K562 (cell line): Measurements from ENCODE around the gene ZNF669. TPM values are rescaled to one million over a fixed set of nuclear protein-coding genes. Genes with fewer than 3 reads are reported as not detected.
A peak's percentile ranks its signal among the peaks of the same experiment; 100 is the strongest.

Experiments used
- ARHGAP35 ChIP-seq: fragments of 450-650 bp; IDR thresholded peaks from 2 replicates; pipeline ENCODE4 v1.6.1; 2018; ENCODE audit not compliant: partially characterized antibody
- CBFB ChIP-seq: sonication (generic); formaldehyde crosslinking; IDR thresholded peaks from 2 replicates; pipeline ENCODE4 v1.4.0; 2020; ENCODE audit warnings: mild to moderate bottlenecking, missing genetic modification reagents
- CC2D1A ChIP-seq: fragments of 450-650 bp; IDR thresholded peaks from 2 replicates; pipeline ENCODE4 v1.6.1; 2017; ENCODE audit warnings: mild to moderate bottlenecking
- E2F3 ChIP-seq: fragments of 250-450 bp; sonication (Bioruptor Pico); IDR thresholded peaks from 2 replicates; pipeline ENCODE4 v1.4.0; 2020; ENCODE audit warnings: mild to moderate bottlenecking
- ELF2 ChIP-seq: fragments of 250-450 bp; sonication (Bioruptor Pico); IDR thresholded peaks from 2 replicates; pipeline ENCODE4 v1.5.0; 2021; ENCODE audit warnings: mild to moderate bottlenecking
- FOXP1 ChIP-seq: sonication (generic); formaldehyde crosslinking; IDR thresholded peaks from 2 replicates; pipeline ENCODE4 v1.8.0; 2022; ENCODE audit warnings: mild to moderate bottlenecking, missing genetic modification reagents
- JUND ChIP-seq, 2 experiments: IDR thresholded peaks; 2 replicates in 1 of 2; 3 replicates in 1 of 2; pipeline ENCODE4 v1.6.1; 2011; ENCODE audit warnings: borderline replicate concordance in 2 of 2, low read depth in 2 of 2, low read length in 2 of 2, improper control_type of control experiment in 1 of 2, missing biosample characterization in 1 of 2, missing genetic modification characterization in 1 of 2, missing genetic modification reagents in 1 of 2
- PATZ1 ChIP-seq: fragments of 250-450 bp; sonication (Bioruptor Pico); IDR thresholded peaks from 2 replicates; pipeline ENCODE4 v1.5.0; 2020; ENCODE audit warnings: mild to moderate bottlenecking, borderline replicate concordance
- PHB2 ChIP-seq: fragments of 450-650 bp; IDR thresholded peaks from 2 replicates; pipeline ENCODE4 v1.6.1; 2017; ENCODE audit warnings: low read depth
- SIN3A ChIP-seq, 2 experiments: fragments of 150-350 bp in 1 of 2; IDR thresholded peaks; 2 replicates each; pipeline ENCODE4 v1.6.1; 2011 to 2016; ENCODE audit warnings: borderline replicate concordance in 2 of 2, low read depth in 2 of 2, low read length in 2 of 2, mild to moderate bottlenecking in 2 of 2, moderate library complexity in 2 of 2; ENCODE audit not compliant: control insufficient read depth in 1 of 2
- ZBTB2 ChIP-seq: fragments of 450-650 bp; IDR thresholded peaks from 2 replicates; pipeline ENCODE4 v1.6.1; 2016; ENCODE audit warnings: antibody characterized with exemption
- ZNF146 ChIP-seq: IDR thresholded peaks from one replicate; pipeline ENCODE4 v1.6.1; 2018; ENCODE audit warnings: missing compliant biosample characterization; ENCODE audit not compliant: unreplicated experiment
- ZNF384 ChIP-seq: IDR thresholded peaks from 2 replicates; pipeline ENCODE4 v1.6.1; 2012; ENCODE audit warnings: low read depth, low read length, improper control_type of control experiment
- ZNF408 ChIP-seq: fragments of 250-450 bp; sonication (Bioruptor Pico); IDR thresholded peaks from 2 replicates; pipeline ENCODE4 v1.4.0; 2020; ENCODE audit warnings: low read depth, mild to moderate bottlenecking, moderate library complexity
- ZNF431 ChIP-seq: sonication (generic); formaldehyde crosslinking; IDR thresholded peaks from 2 replicates; pipeline ENCODE4 v1.8.0; 2022; ENCODE audit warnings: mild to moderate bottlenecking, missing genetic modification reagents
- ZNF699 ChIP-seq: fragments of 250-450 bp; sonication (Bioruptor Pico); IDR thresholded peaks from 2 replicates; pipeline ENCODE4 v1.8.0; 2021; ENCODE audit warnings: mild to moderate bottlenecking, moderate library complexity; ENCODE audit not compliant: insufficient replicate concordance
- ZNF764 ChIP-seq: fragments of 250-450 bp; sonication (Bioruptor Pico); IDR thresholded peaks from 2 replicates; pipeline ENCODE4 v1.4.0; 2020; ENCODE audit warnings: low read depth, mild to moderate bottlenecking, moderate library complexity
- polyA plus RNA-seq, 8 experiments: library from polyadenylated mRNA; depleted of rRNA in 4 of 8; stranded (reverse) in 5 of 8; unstranded in 3 of 8; fragments of >200 nt; fragmentation: Nextera tagmentation in 2 of 8; fragmentation: Illumina TruSeq in 1 of 8; extraction: Ambion mirVana in 2 of 8; extraction: Trizol in 1 of 8; gene quantifications; 2 replicates each; pipeline versions ENCODE4 v1.2.1 to v1.2.3, GENCODE V29; 2011 to 2014; ENCODE audit warnings: inconsistent platforms in 1 of 8, missing spikeins in 1 of 8
- total RNA-seq, 7 experiments: library from RNA; depleted of rRNA in 6 of 7; stranded (reverse); fragments of >200 nt in 6 of 7; fragmentation: Illumina TruSeq in 2 of 7; extraction: Trizol in 2 of 7; gene quantifications; 2 replicates each; pipeline versions ENCODE4 v1.2.1 to v1.2.3, GENCODE V29; 2011 to 2021; ENCODE audit warnings: low replicate concordance in 1 of 7
- TF ChIP-seq, protein P1 (sequence below): fragments of 450-650 bp; IDR thresholded peaks from 2 replicates; pipeline ENCODE4 v1.6.1; 2016; ENCODE audit warnings: missing biosample characterization, missing genetic modification characterization
- TF ChIP-seq, protein P2 (sequence below): IDR thresholded peaks from 2 replicates; pipeline ENCODE4 v1.6.1; 2011; ENCODE audit not compliant: insufficient read length; ENCODE audit errors: extremely low read depth

The ZNF669 gene
- total and polyA plus RNA-seq, 9 of the 15 experiments (the other 6 are each of a cell fraction or from before 2014, with no cell fraction given), result 5.3 to 18.3 (median 10.2) TPM

DNA sequence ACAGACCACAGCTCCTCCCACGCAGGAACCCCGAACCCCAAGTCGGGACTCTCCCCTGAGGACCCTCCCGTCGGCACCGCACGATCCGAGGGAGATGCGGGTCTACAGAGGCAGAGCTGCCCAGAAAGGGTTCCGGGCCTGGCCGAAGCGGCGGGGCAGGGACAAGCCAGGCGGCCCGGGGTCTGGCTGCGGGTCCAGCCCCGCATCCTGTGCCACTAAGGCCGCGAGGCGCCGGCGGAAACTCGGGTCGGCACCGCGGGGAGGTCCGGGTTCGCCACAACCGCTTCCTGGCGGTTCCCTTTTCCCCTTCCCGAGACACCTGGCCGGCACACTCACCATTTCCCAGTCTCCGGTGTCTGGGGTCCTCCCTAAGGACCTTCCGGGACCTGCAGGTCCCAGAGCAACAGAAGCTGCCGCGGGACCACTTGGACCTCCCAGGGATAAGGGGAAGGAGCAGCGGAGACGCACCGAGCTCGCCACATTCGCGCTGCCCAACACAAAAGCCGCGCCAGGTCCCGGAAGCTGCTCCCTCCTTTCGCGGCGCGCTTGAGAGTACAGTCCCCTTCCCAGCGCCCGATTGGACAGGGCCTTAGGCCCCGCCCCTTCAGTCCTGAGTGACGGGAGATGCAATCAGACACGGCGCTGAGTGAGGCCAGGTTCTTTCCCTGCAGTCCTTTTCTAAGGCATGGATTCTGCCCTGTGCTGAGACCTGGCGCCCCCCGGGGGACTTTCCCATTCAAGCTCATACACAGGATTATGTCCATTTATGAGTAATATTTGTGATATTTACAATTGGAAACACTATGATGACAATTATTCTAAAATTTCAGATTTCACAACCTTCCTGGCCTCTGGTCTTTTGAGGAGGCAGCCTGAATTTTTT is 25.7 kb downstream of the ZNF669 start, which contains the start of gene ZNF670 (continued):
- TF ChIP-seq ZNF764 (CRISPR knock-in tag), result no peak
- peak; percentile 28; the same call in 1 of the 2 replicates for TF ChIP-seq JUND (IDR thresholded peaks at IDR 0.05; ENCODE audit: borderline replicate concordance, low read depth, low read length)
- TF ChIP-seq JUND (tag; IDR thresholded peaks at IDR 0.05; ENCODE audit: borderline replicate concordance, low read depth, low read length), result no peak; the same call in 2 of the 3 replicates
- TF ChIP-seq SIN3A (IDR thresholded peaks at IDR 0.05; ENCODE audit: borderline replicate concordance in 2 of 2, control insufficient read depth in 1 of 2, low read depth in 2 of 2, low read length in 2 of 2), result peak; percentile 76 to 84; a peak in 2 of 4 replicates
- no peak for TF ChIP-seq ZNF408 (CRISPR knock-in tag)
- 0 out of 2 replicates have a peak, but pooled peaks have one; percentile 48 for TF ChIP-seq E2F3 (CRISPR knock-in tag)
- TF ChIP-seq PHB2, result no peak
- TF ChIP-seq CBFB (CRISPR knock-in tag), result no peak
- no peak; the same call in 1 of the 2 replicates for TF ChIP-seq CC2D1A
- TF ChIP-seq ZBTB2, result 0 out of 2 replicates have a peak, but pooled peaks have one; percentile 15
- TF ChIP-seq, protein P1, sequence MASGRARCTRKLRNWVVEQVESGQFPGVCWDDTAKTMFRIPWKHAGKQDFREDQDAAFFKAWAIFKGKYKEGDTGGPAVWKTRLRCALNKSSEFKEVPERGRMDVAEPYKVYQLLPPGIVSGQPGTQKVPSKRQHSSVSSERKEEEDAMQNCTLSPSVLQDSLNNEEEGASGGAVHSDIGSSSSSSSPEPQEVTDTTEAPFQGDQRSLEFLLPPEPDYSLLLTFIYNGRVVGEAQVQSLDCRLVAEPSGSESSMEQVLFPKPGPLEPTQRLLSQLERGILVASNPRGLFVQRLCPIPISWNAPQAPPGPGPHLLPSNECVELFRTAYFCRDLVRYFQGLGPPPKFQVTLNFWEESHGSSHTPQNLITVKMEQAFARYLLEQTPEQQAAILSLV (tag), result no peak
- peak; percentile 20; the same call in 1 of the 2 replicates for TF ChIP-seq ZNF431 (CRISPR knock-in tag)
- no peak; the same call in 1 of the 2 replicates for TF ChIP-seq ZNF384
- TF ChIP-seq ELF2 (CRISPR knock-in tag), result 0 out of 2 replicates have a peak, but pooled peaks have one; percentile 46
- TF ChIP-seq ARHGAP35, result no peak
- no peak for TF ChIP-seq ZNF146 (CRISPR knock-in tag)
- TF ChIP-seq ZNF699 (CRISPR knock-in tag), result no peak
- TF ChIP-seq, protein P2, sequence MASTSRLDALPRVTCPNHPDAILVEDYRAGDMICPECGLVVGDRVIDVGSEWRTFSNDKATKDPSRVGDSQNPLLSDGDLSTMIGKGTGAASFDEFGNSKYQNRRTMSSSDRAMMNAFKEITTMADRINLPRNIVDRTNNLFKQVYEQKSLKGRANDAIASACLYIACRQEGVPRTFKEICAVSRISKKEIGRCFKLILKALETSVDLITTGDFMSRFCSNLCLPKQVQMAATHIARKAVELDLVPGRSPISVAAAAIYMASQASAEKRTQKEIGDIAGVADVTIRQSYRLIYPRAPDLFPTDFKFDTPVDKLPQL, result peak; percentile 70
- TF ChIP-seq FOXP1, result peak; percentile 75; the same call in 1 of the 2 replicates
- no peak for TF ChIP-seq PATZ1
